AG08396 (cell line): ENCODE data around the gene HK2.
"Not testable (repeated sequence)": the region's sequence is repeated elsewhere in the genome, so short reads cannot be mapped to it uniquely, and the experiment has no call there.

Experiments
- DNase-seq: peaks from one replicate; pipeline ENCODE4 v3.0.0; 2012; ENCODE audit warnings: low spot score, mixed read lengths

HK2 gene

DNA sequence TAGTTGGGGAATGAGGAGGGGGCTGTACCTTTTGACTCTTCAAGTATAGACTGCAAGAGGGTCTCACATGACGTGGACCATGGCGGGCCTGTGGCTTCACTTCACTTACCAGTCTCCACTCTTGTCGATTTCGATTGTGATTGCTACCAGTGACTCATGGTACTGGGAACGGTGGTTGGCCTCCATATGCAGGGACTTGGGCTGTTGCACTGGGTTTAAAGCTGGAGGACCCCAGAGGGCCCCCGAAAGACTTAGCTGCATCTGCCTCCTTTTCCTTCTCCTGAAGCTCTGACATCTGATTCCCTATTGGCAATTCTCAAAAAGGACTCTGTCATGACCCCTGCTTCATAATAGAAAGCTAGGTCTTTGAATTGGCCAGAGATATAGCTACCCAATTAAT, 43.4 kb downstream of the HK2 start:
- DNase-seq = no peak

DNA sequence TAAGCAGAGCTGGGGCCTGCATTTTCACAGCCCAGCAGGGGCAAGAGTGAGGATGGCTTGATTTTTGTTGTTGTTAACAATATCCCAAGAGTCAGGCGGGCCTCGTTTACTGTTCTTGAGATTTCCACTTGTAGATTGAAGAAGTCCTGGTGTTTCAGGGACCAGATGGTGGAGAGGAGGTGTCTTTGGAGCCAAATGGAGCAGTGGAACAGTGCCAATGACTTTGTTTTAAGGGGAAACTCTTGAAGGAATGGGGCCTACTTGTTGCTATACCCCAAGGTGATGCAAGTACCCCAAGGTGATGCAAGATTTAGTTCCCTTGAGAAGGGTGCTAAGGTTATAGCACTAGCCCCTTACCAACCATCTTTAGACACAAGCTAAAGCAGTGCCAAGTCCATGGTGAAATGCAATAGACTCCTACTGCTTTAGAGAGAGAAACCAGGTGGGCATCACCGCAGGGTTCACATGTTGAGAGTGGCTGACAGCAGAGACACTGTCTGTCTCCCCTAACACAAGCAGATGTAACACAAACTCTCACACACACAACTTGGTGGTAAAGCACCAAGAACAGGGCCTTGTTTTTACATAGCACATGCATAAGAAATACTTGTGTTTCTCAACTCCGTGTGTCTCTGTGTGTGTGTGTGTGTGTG, 44.0 kb downstream of the HK2 start:
- DNase-seq = no peak

DNA sequence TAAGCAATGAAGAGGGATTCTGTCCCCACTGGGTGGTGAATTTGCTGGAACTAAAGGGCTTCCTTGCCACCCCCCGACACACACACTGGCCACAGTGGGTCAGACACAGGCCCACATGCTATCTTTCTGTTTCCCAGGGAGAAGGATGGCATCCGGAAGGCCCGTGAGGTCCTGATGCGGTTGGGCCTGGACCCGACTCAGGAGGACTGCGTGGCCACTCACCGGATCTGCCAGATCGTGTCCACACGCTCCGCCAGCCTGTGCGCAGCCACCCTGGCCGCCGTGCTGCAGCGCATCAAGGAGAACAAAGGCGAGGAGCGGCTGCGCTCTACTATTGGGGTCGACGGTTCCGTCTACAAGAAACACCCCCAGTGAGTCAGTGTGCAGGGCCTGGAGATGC, 44.6 kb downstream of the HK2 start:
- no peak for DNase-seq

DNA sequence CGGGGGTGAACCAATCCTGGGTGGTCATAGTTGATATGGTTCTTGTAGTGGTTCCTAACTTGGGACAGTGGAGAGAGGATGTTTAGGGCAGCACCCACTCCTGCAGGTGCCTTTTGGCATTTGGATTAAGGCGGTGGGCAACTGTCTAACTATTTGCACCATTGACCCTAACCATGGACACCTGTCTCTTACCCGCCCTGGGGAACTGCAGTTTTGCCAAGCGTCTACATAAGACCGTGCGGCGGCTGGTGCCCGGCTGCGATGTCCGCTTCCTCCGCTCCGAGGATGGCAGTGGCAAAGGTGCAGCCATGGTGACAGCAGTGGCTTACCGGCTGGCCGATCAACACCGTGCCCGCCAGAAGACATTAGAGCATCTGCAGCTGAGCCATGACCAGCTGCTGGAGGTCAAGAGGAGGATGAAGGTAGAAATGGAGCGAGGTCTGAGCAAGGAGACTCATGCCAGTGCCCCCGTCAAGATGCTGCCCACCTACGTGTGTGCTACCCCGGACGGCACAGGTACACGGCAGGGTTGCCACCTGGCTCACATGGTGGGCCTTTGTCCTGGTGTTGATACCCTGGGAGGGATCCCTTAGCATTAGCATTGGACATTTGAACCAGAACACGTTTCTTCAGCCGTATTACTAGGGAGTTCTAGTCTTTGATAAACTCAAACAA, 46.3 kb downstream of the HK2 start:
- DNase-seq = no peak

DNA sequence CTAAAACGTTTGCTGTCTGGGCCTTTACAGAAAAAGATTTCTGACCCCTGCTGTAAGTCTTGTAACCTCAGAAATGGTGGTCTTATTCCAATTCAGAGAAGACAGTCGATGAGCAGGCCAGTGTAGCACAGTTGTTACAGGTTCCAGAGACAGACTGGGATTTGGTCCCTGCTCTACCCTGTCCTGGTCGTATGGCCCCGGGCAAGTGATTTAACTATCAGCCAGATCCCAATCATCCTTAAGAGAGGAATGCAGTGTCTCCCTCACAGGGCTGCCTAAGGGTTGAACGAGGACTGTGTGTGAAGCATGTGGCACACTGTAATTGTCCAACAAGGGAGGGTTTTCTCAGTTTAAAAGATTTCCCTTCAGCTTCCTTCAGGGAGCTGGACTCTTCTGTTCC, 47.2 kb downstream of the HK2 start:
- DNase-seq = no peak

DNA sequence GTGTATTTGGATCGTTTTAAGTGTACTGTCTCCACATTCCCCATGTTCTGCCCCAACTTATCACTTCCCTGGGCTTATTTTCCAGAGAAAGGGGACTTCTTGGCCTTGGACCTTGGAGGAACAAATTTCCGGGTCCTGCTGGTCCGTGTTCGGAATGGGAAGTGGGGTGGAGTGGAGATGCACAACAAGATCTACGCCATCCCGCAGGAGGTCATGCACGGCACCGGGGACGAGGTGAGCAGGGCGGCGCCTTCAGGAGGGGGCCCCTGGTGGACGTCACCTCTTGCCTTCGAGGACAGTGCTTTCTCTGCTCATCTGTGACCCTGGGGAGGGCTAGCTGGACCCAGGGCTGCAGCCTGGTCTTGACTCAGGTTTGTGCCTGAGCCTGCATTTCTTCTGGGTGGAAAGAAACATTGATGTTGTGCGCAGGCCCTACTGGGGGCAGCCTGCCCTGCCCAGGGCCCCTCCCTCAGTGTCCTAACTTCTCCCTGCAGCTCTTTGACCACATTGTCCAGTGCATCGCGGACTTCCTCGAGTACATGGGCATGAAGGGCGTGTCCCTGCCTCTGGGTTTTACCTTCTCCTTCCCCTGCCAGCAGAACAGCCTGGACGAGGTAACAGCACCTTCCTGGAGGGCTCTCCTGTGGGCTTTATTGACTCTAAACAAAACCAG, 47.8 kb downstream of the HK2 start:
- no peak for DNase-seq

DNA sequence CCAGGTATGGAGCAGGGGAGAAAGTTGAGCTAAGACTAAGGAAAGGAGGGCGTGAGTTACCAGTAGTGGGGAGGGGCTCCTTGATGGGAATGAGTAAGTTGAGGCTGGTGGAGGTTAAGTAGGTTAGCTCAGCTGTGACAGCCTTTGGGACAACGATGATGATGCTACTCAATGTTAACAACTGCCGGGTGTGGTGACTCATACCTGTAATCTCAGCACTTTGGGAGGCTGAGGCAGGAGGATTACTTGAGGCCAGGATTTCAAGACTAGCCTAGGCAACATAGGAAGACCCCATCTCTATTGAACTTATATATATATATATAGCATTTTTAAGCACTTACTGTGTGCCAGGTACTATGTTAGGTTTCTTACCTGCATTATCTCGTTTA, 48.4 kb downstream of the HK2 start:
- no peak for DNase-seq

DNA sequence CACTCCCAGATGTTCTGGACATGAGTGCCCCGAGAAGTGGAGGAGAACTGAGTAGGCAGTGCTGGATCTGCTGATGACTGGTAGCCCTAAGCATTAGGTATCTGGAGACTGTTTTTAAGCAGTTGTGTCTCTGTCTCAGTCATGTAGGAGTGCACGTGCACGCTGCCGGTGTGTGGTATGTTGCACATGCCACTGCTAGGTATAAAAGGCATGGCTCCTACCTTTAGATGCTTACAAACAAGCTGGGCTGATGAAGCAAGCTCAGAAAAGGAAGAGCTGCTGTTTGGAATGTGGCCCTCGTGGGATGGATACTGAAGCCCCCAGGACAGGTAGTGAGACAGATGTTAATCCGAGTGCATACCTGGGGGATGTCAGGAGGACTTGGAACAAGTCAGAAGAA, 49.1 kb downstream of the HK2 start:
- no peak for DNase-seq

DNA sequence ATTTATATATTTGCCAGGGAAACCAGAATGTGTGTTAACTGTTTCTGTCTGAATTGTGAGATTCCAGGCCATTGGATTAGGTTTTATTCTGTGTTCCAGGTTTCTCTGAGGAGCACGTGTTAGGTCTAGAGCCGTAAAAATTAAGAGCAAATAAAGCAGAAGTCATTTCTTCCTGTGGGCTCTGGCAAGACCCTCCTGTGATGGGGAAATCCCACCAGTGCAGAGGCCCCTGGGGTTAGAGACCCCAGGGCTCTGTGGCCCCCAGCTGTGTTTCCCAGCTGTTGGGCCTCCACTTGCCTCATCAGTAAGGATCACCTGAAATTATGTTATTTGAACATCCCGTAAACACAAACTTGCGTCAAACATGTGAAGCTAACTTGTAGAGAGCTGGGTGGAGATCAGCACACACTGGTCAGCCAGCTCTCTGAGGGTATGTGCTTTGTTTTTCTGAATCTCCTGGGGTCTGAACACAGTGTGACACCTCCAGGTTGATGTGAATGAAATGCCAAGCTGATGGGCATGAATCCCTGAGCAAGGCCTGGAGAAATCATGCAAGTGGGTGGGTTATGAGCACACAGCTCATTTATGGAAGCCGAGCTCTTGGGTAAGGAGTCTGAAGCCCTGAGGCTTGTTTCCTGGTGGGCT, 50.3 kb downstream of the HK2 start:
- DNase-seq = no peak

DNA sequence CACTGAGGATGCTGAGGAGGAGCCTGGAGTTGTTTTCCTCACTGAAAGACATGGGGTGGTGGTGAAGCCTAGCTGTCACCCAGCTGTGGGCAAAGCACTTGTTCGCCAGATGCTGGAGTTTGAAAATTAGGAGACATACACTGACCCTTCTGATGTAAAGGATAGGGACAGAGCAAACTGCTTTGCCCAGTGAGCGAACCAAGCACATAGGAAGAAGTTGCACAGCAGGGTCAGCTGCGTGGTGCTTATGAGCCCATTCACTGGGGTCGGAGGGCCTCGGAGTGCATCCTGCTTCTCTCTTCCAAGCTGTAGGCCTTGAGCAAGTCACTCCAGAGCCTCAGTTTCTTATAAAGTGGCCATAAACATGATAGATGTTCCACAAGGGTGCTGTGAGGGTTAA, 50.9 kb downstream of the HK2 start:
- DNase-seq = no peak

DNA sequence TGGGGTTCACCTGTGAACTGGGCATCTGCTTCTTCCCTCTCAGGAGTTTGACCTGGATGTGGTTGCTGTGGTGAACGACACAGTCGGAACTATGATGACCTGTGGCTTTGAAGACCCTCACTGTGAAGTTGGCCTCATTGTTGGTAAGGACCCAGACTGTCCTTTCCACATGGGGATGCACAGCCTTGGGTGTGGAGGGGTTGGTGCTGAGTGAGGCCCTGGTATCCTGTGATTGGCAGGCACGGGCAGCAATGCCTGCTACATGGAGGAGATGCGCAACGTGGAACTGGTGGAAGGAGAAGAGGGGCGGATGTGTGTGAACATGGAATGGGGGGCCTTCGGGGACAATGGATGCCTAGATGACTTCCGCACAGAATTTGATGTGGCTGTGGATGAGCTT, 52.3 kb downstream of the HK2 start:
- no peak for DNase-seq

DNA sequence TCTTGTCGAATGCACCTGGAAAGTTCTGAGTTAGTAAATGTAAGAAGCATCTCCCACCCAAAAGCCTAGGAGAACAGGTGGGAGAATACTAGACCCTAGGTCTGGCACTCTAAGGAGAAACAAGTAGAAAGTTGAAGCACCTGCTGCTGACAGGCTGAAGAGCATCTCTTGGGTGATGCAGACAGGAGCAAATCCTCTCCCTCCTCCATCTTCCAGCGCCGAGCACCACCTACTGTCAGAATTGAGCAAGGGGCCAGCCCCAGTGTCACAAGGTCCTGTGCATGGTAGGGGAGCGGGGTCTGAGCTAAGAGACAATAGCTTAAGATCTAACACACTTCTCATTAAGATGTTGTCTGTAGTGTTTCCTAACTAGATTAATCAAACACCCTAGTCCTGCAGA, 52.9 kb downstream of the HK2 start:
- no peak for DNase-seq

DNA sequence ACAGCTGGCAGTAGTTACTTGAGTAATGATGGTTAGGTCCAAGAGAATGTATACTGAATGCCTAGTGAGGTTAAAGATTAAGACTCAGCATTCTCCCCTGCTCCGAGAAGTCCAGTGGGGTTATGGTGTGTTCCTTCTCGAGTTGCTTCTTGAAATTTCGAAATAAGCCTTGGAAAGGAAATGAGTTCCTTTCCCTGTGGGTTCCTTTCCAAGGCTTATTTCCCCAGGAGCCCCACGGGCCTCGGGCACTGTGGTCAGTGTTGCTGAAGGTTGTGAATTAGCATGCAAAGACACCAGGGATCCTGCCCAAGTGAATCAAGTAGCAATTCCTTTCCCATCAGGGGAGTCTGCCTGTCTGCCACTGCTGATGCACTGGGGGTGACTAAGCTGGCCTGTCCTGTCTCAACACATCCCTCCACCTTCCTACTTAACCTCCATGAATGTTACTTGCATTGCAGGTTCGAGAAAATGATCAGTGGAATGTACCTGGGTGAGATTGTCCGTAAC, 53.6 kb downstream of the HK2 start:
- peak; percentile 53 for DNase-seq

DNA sequence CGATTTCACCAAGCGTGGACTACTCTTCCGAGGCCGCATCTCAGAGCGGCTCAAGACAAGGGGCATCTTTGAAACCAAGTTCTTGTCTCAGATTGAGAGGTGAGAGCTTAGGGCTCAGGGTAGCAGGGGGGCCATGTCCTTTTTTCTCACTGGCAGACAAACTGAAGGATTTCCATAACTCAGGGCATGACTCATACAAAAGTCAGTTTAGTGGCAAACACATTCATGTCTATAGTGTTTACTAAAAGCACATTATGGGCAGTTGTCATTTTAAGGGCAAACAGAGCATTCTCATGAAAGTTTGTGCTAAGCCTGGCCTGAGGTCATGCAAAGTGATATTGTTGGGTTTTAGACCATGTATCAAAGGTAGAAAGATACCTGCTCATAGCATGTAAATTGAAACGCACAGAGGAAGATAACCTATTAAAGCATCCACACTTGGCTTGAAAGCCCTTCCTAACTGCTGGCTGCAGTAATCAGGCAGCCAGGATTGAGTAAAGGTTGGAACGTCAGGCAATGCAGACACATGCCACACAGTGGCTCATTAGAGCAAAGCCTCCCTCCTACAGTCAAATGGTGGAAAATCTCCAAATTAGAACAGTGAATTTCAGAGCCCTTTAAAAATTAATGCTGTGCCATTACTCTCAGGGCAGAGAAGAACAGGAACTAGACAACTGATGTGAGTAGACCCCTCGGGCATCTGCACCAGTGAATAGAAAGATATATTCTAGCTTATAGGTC, 54.2 kb downstream of the HK2 start:
- peak; percentile 55 for DNase-seq

DNA sequence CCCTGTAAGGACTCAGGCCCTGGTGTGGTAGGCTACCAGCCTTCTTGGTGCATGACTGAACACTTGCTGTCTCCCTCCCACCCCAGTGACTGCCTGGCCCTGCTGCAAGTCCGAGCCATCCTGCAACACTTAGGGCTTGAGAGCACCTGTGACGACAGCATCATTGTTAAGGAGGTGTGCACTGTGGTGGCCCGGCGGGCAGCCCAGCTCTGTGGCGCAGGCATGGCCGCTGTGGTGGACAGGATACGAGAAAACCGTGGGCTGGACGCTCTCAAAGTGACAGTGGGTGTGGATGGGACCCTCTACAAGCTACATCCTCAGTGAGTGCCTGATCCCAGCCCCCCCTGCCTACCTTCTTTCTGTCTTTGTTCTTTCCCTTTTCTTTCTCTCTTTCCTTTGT, 55.2 kb downstream of the HK2 start:
- DNase-seq = no peak

DNA sequence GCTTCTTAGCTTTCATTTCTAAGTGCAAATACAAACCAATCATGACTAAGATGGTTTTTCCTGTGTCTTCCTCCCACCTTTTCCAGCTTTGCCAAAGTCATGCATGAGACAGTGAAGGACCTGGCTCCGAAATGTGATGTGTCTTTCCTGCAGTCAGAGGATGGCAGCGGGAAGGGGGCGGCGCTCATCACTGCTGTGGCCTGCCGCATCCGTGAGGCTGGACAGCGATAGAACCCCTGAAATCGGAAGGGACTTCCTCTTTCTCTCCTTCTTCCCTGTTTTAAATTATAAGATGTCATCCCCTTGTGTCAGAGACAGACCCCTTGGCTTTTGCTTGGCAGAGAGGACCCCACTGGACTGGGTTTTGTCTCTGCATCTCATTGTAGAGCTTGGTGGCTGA, 56.8 kb downstream of the HK2 start:
- DNase-seq = no peak

DNA sequence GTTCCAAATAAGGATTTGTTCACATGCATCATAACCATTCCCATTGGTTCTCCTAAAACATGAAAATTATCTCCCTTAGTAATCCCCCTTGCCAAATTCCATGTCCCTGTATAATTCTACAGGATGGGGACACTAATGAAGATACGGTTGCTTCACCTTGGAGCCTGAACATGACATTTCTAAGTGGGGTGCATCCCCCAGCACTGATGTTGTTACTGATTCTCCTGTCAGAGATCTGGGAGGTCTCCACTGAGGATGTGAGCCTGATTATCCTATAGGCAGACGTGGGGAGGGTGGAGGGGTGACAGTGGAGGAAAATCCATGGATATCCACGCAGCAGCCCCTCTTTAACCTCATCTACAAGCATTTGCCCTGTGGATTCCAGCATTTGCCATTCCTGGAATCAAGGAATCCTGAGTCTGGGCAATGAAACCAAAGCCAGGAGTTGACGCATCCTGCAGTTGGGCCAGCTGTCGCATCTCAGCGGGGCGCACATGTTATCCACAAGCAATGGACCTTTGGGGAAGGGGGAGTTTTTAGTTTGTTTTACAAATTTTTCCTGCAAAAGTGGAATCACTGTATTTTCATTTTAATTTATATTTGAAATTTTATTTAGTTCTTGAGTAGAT, 57.3 kb downstream of the HK2 start:
- DNase-seq = no peak

DNA sequence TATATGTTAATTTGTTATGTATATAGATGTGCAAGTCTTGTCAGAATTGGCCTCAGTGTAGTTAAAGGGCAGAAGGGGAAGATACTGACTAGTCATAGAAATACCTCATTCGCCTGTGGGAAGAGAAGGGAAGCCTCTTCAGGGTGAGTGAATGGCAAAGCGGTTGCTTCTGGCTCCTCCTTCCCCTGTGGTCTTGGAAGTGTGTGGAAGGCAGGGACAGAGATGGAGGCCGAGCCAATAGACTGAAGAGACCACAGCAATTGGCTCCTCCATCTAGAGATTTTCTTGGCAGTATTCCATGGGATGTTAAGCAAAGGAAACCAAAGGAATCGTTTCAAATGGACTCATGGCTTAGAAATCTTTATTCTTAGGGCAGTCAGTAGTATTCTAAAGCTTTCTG, 57.9 kb downstream of the HK2 start:
- not testable (repeated sequence) for DNase-seq

DNA sequence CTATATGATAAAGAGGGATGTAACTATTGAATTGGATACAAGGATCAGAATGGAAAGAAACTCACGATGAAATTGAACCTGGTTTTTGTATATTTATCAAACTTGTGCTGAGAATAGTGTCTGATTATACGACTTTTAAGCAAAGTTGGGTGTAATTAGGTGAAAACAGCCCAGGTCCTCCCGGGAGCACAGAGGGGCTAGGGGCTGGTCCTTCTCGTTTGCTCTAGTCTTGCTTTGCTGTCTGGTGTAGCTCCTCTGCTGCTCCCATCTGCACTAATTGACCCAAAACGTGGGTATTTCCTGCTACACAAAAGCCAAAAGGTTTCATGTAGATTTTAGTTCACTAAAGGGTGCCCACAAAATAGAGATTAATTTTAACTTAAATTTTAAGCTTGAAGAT, 58.7 kb downstream of the HK2 start:
- no peak for DNase-seq

DNA sequence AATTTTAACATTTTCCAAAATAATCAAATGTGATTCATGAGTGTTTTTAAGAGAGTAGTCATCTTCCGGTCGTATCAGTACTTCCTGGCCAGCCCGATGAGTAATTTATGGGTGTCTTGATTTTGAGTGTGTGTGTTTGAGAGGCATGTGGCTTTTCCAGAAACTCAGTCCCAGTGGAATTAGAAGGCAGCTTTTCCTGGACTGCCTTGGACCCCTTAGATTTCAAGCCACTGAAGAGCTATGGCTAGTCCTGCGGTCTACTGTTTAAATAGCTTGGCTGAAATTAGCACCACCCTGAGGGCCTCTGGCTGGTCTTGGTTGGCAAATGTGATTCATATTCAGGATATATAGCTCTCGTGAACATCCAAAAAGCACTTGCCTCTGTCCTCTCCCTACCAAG, 59.4 kb downstream of the HK2 start:
- DNase-seq = peak; percentile 57

DNA sequence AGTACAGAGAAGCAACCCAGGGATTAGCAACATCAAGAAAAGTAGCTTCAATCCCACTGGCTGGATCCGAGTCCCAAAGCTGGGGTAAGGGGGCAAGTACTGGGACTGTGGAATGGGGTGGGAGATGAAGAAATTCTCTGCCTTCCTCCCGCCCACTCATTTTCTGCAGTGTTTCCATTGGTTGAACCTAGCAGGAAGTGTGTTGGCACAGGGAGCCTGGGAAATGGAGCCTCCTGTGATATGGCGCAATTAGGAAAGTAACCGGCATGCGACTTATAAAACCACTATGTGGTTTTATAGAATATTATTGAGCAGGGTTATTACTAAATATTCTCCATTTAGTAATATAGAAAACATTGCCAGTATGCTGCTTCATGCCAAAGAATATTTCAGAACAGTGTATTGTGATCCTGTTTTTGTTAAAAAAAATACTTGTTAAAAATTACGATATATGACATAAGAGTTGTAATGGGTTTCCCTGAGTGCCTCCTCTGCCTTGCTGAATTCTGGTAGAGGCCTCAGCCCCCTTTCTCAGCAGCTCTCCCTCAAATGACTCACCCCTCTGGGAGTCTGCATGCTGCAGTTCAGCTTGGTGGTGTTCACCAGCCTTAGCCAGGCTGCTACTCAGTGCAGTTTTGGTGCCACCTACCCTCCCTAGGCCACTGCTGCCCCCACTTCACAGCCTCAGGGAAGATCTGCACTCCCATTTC, 60.5 kb downstream of the HK2 start:
- DNase-seq = peak; percentile 43
